H1 (cell line): Measurements from ENCODE around the gene LIPA. TPM values are rescaled to one million over a fixed set of nuclear protein-coding genes. Genes with fewer than 3 reads are reported as not detected.

ENCODE experiments used
- ASH2L ChIP-seq: fragments of 200-600, 300-600 bp; sonication (generic); IDR thresholded peaks from one replicate; pipeline ENCODE4 v1.7.1; 2017; ENCODE audit warnings: low read length
- EZH2 ChIP-seq: fragments of 200-600 bp; sonication (generic); IDR thresholded peaks from 2 replicates; pipeline ENCODE4 v1.7.1; 2012; ENCODE audit warnings: low read depth, mild to moderate bottlenecking, moderate library complexity, low read length, inconsistent platforms; ENCODE audit not compliant: severe bottlenecking
- NANOG ChIP-seq: IDR thresholded peaks from 2 replicates; pipeline ENCODE4 v1.6.1; 2011; ENCODE audit warnings: low read length, low read depth, mild to moderate bottlenecking, inconsistent platforms; ENCODE audit not compliant: insufficient read depth, poor library complexity, severe bottlenecking
- NRF1 ChIP-seq: IDR thresholded peaks from 2 replicates; pipeline ENCODE4 v1.6.1; 2011; ENCODE audit warnings: mild to moderate bottlenecking, low read depth, low read length, improper control_type of control experiment
- RFX5 ChIP-seq: IDR thresholded peaks from 2 replicates; pipeline ENCODE4 v1.6.1; 2011; ENCODE audit warnings: low read depth, low read length, improper control_type of control experiment, borderline replicate concordance
- RNF2 ChIP-seq: fragments of 200-900, 300-1000 bp; sonication (generic); IDR thresholded peaks from 2 replicates; pipeline ENCODE4 v1.7.1; 2016; ENCODE audit warnings: borderline replicate concordance, low read depth, mild to moderate bottlenecking, antibody characterized with exemption, low read length; ENCODE audit not compliant: poor library complexity, severe bottlenecking; ENCODE audit errors: missing control alignments
- SAP30 ChIP-seq: fragments of 300-600 bp; sonication (generic); IDR thresholded peaks from 2 replicates; pipeline ENCODE4 v1.7.1; 2012; ENCODE audit warnings: low read length, moderate library complexity, mild to moderate bottlenecking, inconsistent platforms; ENCODE audit not compliant: insufficient read depth, insufficient replicate concordance
- SP1 ChIP-seq: IDR thresholded peaks from 2 replicates; pipeline ENCODE4 v1.6.1; 2011; ENCODE audit warnings: low read depth, low read length
- SP2 ChIP-seq: IDR thresholded peaks from 2 replicates; pipeline ENCODE4 v1.6.1; 2012; ENCODE audit warnings: mild to moderate bottlenecking, low read length, inconsistent platforms
- TAF7 ChIP-seq: optimal IDR thresholded peaks from 2 replicates; pipeline ENCODE3; 2011; ENCODE audit warnings: low read depth, mild to moderate bottlenecking, inconsistent platforms, low read length, moderate library complexity, borderline replicate concordance
- polyA plus RNA-seq, 7 experiments: library from polyadenylated mRNA; depleted of rRNA in 3 of 7; stranded (reverse) in 5 of 7; unstranded in 2 of 7; fragments of >200 nt in 5 of 7; fragments of 200-250 nt in 2 of 7; gene quantifications; 1 replicate in 5 of 7; 2 replicates in 1 of 7; 4 replicates in 1 of 7; pipeline versions ENCODE4 v1.2.1 to v1.2.3, GENCODE V29; 2011 to 2013; ENCODE audit warnings: missing spikeins in 2 of 7, mixed read lengths in 2 of 7
- total RNA-seq: library from RNA; stranded (reverse); fragmentation: NEBNext Ultra II Directional; extraction: Animal tissue kit (Norgen Biotek cat#: 25700); gene quantifications from 2 replicates; pipeline ENCODE4 v1.2.1, GENCODE V29; 2021

LIPA gene
- total and polyA plus RNA-seq, 2 of the 8 experiments (the other 6 are each of a cell fraction or from before 2014, with no cell fraction given), result 18.1 to 32.4 TPM

DNA sequence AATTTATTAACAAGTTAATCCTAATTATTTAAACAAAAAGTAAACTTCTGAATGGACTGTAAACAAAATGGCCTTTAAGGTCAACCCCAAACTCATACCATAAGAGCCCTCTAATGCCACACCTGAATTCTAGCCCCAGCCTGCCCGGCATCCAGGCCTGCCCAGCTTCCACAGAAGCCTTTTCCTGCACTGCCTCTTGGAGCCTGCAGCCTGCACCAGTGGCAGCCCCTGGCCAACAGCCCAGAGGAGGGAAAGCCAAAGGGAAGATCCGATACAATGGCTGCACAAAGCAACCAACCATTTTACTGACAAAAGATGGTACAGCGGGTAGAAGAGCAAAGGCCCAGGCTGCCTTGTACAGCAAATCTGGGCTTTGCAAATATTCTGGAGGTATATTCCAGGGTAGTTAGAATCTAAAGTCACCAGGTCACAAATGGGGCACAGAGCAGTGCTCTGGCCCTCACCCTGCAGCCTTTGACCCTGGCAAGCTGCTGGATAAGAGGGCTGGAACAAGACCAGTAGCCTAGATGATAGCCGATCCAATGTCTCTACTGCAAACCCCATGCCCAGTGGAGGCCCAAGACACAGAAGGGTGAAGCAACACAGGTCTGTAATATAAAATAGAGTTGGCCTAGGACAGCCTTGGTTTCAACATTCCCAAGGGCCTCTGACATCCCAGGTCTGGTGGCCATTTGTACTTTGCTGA, 31.9 kb downstream of the LIPA start (continued):
- TF ChIP-seq SP2, result no peak
- TF ChIP-seq NANOG, result no peak
- no peak for TF ChIP-seq SAP30
- TF ChIP-seq RFX5, result no peak
- no peak for TF ChIP-seq NRF1
- no peak for TF ChIP-seq RNF2
- TF ChIP-seq EZH2, result no peak
- TF ChIP-seq TAF7, result no peak
- no peak for TF ChIP-seq SP1
- no peak for TF ChIP-seq ASH2L
